GM10266 (cell line): ENCODE measurements around the gene CRCP.
"Not testable (repeated sequence)": the region's sequence is repeated elsewhere in the genome, so short reads cannot be mapped to it uniquely, and the experiment has no call there.

Source experiments
- DNase-seq: peaks from one replicate; pipeline ENCODE4 v3.0.0; 2012; ENCODE audit errors: extremely low spot score
- TF ChIP-seq, protein P1 (sequence below): IDR thresholded peaks from 2 replicates; pipeline ENCODE4 v1.5.1; 2012; ENCODE audit warnings: mild to moderate bottlenecking, low read depth; ENCODE audit not compliant: control insufficient read depth, insufficient read depth; ENCODE audit errors: missing control alignments

The CRCP gene

DNA sequence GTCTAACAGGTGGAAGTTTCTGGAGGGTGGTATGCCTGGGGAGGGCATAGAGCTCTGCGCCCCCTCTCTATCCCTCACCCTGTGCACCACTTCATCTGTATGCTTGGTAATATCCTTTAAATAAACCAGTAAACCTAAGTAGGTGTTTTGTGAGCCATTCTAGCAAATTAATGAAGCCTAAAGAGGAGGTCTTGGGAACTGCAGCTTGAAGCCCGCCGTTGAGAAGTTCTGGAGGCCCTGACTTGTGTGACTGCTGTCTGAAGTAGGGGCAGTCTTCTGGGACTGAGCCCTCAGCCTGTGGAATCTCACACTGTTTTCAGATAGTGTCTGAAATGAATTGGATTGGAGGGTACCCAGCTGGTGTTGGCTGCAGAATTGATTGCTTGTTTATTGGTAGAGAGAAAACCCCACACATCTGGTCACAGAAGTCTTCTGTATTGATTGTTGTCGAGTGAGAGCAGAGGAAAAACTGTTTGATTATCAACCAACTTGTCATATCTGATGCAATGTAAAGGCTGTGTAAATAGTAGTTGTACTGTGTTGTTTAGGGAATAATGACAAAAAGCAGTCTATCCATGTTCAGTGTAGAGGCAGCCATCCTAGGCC, 4.7 kb downstream of the CRCP start:
- TF ChIP-seq, protein P1, sequence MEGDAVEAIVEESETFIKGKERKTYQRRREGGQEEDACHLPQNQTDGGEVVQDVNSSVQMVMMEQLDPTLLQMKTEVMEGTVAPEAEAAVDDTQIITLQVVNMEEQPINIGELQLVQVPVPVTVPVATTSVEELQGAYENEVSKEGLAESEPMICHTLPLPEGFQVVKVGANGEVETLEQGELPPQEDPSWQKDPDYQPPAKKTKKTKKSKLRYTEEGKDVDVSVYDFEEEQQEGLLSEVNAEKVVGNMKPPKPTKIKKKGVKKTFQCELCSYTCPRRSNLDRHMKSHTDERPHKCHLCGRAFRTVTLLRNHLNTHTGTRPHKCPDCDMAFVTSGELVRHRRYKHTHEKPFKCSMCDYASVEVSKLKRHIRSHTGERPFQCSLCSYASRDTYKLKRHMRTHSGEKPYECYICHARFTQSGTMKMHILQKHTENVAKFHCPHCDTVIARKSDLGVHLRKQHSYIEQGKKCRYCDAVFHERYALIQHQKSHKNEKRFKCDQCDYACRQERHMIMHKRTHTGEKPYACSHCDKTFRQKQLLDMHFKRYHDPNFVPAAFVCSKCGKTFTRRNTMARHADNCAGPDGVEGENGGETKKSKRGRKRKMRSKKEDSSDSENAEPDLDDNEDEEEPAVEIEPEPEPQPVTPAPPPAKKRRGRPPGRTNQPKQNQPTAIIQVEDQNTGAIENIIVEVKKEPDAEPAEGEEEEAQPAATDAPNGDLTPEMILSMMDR: no peak
- no peak for DNase-seq

DNA sequence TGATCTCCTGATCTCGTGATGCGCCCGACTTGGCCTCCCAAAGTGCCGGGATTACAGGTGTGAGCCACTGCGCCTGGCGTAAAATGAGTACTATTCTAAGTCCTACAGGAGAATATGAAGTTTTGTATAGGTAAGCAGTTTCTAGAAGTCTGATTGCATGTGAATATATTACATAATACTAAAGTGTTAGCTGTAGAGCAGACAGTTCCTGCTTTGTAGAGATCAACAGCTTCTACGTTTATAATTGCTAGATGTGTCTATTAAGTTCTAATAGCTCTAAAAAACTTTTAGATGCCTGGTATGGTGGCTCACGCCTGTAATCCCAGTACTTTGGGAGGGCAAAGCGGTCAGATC, 8.5 kb downstream of the CRCP start:
- DNase-seq: no peak
- TF ChIP-seq, protein P1: no peak

DNA sequence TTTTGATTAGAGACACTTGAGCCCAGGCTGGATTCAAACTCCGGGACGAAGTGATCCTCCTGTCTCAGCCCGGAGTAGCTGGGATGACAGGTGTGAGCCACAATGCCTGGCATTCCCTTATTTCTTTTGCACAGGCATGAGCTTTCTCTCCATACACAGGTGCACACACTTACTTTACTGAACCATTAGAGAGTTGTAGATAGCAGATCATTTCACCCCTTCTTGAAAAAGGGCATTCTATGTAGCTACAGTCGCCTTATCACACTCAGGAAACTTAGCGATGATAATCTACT, 9.9 kb downstream of the CRCP start:
- DNase-seq: not testable (repeated sequence)

DNA sequence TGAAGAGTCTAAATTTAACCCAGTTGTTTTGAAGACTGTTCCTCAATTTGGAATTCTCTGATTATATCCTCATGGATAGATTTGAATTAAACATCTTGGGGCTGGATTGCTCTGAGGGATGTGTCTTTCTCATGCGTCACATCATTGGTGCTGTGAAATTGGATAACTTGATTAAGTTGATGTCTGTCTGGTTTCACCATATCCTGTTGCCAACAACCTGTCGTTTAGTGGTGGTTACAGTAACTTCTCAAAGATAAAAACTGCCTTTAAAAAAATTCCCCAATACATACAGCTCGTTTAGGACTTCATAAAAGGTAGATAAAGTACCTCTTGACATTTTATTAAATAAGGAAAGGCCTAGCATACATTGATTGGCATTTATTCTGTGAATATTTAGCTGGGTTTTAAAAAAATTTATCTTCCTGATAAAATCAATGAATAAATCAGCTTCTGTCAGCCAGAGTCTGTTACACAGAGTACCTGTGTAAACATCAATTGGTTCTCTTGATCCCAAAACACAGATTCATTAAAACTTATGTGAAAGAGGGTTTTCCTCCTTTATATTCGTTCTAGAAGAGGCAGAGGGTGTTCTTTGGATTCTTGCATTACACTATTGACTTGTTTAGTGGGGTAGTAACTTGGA, 10.5 kb downstream of the CRCP start:
- TF ChIP-seq, protein P1: no peak
- DNase-seq: no peak

DNA sequence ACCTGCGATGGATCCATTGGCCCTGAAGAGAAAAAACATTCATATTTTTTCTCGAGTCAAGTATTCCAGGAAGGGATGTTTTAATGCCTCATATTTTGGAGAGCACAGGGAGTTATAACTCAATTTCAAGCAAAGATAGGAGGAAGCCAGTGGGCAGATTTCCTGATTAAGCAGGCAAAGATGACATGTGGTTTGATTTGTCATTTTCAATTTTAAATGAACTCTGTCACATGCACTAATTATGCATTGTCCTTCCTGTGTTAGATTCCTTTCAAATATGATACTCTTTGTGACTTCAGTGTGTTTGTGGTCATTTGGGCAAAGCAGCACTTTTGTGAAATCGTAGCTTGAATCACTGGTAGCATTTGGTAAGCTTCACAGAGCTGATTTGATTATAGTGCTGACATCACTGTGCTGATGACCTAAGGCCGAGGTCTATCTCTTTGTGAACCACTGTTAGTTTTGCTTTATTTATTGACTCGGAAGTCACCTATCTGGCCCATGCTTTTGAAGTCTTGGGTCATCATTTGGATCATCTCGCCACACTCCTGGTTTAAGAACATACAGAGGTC, 11.2 kb downstream of the CRCP start:
- not testable (repeated sequence) for DNase-seq

DNA sequence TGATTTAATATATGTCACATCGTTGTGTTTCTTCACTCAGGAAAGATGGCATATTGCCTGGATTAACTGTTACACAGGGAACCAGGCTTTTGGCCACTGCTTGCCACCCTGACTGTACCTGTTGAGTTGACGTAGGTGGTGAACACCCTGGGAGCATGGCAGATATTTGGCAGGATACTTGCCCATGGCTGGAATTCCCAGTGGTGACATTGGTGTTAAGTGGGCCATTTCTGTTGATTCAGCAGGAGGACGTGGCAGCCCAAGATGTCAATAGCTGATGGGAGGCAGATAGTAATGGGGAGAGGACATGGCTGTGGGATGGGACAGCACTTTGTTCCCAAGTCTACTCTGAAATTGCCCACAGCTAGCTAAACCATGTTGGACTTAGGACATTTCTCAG, 12.5 kb downstream of the CRCP start:
- not testable (repeated sequence) for DNase-seq

DNA sequence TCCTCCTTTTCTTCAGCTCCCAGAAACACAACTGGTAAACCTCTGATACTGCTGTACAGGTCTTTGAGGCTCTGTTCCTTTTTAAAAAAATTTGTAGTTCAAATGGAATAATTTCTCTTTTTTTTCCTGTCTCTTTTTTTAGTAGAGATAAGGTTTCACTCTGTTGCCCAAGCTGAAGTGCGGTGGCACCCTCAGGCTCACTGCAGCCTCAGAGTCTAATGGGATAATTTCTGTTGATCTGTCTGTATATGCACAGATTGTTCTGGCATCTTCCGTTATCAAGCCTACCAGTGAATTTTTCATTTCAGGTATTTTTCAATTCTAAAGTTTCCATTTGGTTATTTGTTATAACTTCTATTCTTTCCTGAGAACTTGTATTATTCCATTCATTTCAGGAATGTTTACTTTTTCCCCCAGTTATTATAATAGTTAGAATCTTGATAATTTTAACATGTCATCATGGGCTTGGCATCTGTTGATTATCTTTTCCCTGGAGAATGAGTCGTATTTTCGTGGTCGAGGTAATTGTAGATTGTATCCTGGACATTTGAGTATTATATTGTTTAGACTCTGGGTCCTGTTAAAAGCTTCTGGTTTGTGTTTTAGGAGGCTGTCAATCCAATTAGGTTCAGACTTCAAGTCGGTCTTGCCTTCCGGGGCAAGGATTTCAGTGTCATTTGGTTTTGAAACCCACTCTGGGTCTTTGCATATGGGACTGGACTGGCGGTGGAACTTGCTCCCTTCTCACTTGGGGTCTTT, 24.5 kb downstream of the CRCP start:
- TF ChIP-seq, protein P1: no peak
- DNase-seq: no peak

DNA sequence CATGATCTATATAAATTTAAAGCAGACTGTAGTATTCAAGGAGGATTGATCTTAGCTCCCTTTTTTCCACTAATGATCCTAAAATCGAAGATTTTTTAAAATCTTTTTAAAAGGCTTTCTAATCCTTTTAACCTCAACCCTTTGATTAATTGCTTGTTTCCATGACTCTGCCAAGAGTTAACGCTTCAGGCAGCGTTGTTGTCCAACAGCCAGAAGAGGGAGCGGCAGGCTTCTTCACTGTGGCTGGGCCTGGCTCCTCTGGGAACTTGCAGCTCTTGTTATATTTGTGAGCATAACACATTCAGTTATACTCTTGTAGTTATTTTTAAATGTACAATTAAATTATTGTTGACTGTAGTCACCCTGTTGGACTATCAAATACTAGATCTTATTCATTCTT, 26.3 kb downstream of the CRCP start:
- no peak for DNase-seq
- TF ChIP-seq, protein P1: no peak

DNA sequence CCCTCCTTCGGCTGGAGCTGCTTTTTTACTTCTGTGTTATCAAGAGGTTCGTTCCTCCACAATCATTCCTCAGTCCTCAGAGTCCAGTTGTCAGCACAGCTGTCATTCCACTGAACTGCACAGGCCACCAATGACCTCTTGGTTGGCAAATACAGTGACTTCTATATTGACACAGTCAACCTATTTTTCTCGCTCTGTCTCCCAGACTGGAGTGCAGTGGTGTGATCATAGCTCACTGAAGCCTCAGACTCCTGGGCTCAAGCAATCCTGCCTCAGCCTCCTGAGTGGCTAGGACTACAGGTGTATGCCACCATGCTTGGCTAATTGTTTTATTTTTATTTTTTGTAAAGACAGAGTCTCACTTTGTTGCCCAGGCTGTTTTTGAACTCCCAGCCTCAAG, 27.7 kb downstream of the CRCP start:
- TF ChIP-seq, protein P1: no peak
- no peak for DNase-seq
